Type B pancreatic cell (in vitro differentiated cells): ENCODE data around the gene FBXO3. TPM values are rescaled to one million over a fixed set of nuclear protein-coding genes. Genes with fewer than 3 reads are reported as not detected.

Experiments
- DNase-seq: peaks from one replicate; pipeline ENCODE4 v3.0.0; 2021; ENCODE audit warnings: mixed read lengths; ENCODE audit not compliant: unreplicated experiment; ENCODE audit errors: extremely low spot score
- H3K27ac Mint-ChIP-seq: 2 replicates; pipeline ENCODE4 v1.8.0; 2021; ENCODE audit warnings: mild to moderate bottlenecking, mixed read lengths
- H3K27me3 Mint-ChIP-seq: 2 replicates; pipeline ENCODE4 v1.8.0; 2021; ENCODE audit warnings: mixed read lengths
- H3K36me3 Mint-ChIP-seq: 2 replicates; pipeline ENCODE4 v1.8.0; 2021; ENCODE audit warnings: mixed read lengths
- H3K4me1 Mint-ChIP-seq: one replicate; pipeline ENCODE4 v1.8.0; 2021; ENCODE audit warnings: mixed read lengths; ENCODE audit not compliant: unreplicated experiment
- H3K4me3 Mint-ChIP-seq: 2 replicates; pipeline ENCODE4 v1.8.0; 2021; ENCODE audit warnings: mild to moderate bottlenecking, mixed read lengths
- H3K9me3 Mint-ChIP-seq: 2 replicates; pipeline ENCODE4 v1.8.0; 2021; ENCODE audit warnings: mixed read lengths
- total RNA-seq: library from RNA; stranded (reverse); gene quantifications from 2 replicates; pipeline ENCODE4 v1.2.1, GENCODE V29; 2021; ENCODE audit warnings: low replicate concordance
- TF ChIP-seq, protein P1 (sequence below): fragments of 200-600 bp; sonication (generic); conservative IDR thresholded peaks from 2 replicates; pipeline ENCODE4 v1.5.0; 2021; ENCODE audit warnings: antibody characterized with exemption, mild to moderate bottlenecking

The FBXO3 gene
- total RNA-seq, 1 donor from 2014 or later = 29.3 TPM

DNA sequence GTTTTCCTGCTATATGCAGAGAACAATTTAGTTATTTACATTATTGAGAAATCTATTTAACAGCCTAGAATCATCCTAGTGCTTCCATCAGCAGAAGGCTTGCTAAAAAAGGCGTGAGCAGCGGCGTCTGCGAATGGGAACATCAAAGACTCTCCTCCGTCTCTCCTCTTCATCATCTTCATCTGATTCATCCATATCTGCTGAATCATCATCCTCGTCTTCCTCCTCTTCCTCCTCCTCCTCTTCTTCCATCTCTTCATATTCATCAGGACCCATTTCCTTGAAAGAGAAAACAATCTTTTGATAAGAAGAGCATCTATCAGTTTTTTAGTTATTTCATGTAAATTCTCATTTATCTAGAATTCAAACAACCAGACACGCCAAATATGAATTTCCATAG, 32.5 kb downstream of the FBXO3 start:
- DNase-seq = no peak
- Mint-ChIP-seq H3K27ac (no peak overlapping the region), H3K9me3 (no peaks in the 10 kb centered on the region), H3K4me3 (no peak overlapping the region), H3K27me3 (peaks cover 5% of the 10 kb centered on the region), H3K36me3 (peaks cover 6% of the 10 kb centered on the region), H3K4me1 (peaks cover 4% of the 10 kb centered on the region)
- TF ChIP-seq, protein P1, sequence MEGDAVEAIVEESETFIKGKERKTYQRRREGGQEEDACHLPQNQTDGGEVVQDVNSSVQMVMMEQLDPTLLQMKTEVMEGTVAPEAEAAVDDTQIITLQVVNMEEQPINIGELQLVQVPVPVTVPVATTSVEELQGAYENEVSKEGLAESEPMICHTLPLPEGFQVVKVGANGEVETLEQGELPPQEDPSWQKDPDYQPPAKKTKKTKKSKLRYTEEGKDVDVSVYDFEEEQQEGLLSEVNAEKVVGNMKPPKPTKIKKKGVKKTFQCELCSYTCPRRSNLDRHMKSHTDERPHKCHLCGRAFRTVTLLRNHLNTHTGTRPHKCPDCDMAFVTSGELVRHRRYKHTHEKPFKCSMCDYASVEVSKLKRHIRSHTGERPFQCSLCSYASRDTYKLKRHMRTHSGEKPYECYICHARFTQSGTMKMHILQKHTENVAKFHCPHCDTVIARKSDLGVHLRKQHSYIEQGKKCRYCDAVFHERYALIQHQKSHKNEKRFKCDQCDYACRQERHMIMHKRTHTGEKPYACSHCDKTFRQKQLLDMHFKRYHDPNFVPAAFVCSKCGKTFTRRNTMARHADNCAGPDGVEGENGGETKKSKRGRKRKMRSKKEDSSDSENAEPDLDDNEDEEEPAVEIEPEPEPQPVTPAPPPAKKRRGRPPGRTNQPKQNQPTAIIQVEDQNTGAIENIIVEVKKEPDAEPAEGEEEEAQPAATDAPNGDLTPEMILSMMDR = no peak

DNA sequence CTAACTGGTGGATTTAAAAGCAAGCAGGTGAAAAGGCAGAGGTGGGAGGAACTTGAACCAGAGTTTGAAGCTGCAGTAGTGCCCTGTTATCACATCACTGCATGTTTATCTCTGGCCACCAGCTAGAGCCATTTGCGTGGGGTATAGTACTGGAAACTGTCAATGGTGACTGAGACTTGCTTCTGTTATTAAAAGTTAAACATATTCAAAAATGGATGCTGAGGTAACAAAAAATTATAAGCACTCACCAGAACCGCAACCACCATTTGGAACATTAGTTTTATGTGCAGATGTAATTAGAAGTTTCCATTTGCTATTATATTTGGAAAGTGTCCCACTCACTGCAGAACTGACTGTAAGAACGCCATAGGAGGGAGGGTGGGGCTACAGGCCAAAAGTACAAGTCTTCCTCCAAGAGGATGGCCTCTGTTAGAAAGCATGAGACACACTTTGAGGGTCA, 36.9 kb downstream of the FBXO3 start:
- Mint-ChIP-seq H3K4me3 (peak overlapping the region; percentile 94), H3K4me1 (peaks cover 28% of the 10 kb centered on the region), H3K27ac (peak overlapping the region; percentile 91), H3K27me3 (peaks cover 5% of the 10 kb centered on the region), H3K36me3 (peaks cover 18% of the 10 kb centered on the region), H3K9me3 (no peaks in the 10 kb centered on the region)
- no peak for DNase-seq
- TF ChIP-seq, protein P1 = no peak

DNA sequence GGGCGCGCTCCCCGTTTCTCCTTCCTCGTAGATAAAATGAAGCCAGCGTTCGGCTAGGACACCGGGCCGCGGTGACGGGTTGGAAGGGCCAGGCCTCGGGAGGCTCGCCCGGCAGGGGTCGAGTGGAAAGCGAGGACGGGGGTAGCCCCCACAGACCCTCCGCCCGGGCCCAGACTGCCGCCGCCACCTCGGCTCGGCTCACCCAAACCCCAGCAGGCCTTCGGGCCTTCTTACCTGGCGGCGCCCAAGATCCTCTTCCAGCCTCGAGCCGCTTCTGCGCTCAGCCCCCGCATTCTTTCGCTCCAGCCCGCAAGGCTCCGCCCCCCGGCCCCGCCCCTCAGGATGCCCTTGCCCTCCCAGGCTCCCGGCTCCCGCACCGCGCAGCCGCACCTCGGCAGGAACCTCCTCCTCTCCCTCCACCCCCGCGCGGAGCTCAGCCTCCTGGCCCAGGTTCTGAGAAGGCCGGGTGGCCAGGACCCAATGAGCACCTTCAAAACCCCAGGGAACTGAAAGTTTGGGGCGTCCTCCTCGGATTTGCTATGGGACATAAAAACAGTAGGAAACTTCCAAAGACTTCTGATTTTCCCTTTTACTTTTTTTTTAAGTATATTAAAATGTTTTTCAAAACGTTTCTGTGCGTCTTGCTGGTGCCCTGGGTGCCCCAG, 38.0 kb downstream of the FBXO3 start, which contains the start of gene CD59:
CD59 (minus strand) TSS at position 276 of the 665 bp plus-strand sequence. CDS start 13,978 bp downstream, outside the sequence.
- Mint-ChIP-seq H3K9me3 (no peaks in the 10 kb centered on the region), H3K27me3 (peaks cover 5% of the 10 kb centered on the region), H3K4me1 (peaks cover 34% of the 10 kb centered on the region), H3K4me3 (peak within 1 kb of the TSS; percentile 94), H3K27ac (peak within 1 kb of the TSS; percentile 91), H3K36me3 (peaks cover 19% of the 10 kb centered on the region)
- peak; percentile 93 for DNase-seq
- TF ChIP-seq, protein P1 = peak; percentile 14

DNA sequence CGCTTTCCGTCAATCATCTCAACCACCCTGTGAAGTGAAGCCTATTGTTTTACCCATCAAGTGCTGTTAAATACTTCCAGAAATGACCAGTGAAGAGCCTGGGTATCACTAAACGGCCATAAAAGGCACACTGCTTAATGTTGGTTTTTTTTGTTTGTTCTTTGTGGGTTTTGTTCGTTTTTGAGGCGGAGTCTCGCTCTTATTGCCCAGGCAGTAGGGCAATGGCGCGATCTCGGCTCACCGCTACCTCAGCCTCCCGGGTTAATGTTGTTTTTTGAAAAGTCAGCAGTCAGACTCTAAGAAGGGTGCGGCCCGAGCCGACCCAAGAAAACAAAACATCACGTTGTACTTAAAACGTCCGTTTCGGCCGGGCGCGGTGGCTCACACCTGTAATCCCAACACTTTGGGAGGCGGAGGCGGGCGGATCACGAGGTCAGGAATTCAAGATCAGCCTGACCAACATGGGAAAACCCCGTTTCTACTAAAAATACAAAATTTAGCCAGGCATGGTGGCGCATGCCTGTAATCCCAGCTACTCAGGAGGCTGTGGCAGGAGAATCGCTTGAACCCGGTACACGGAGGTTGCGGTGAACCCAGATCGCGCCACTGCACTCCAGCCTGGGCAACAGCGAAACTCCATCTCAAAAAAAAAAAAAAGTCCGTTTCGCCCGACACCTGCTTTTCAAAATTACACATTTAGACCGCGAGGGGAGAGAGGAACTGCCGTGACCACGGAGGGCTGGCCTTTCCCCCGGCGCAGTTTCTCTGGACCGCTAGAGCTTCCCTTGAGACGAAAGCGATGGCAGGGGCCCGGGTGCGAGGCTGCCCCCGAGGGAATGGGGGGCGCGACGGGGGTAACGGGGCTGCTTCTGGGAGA, 38.8 kb downstream of the FBXO3 start:
- Mint-ChIP-seq H3K4me1 (peaks cover 39% of the 10 kb centered on the region), H3K9me3 (no peaks in the 10 kb centered on the region), H3K27me3 (peaks cover 5% of the 10 kb centered on the region), H3K36me3 (peaks cover 22% of the 10 kb centered on the region), H3K27ac (peak overlapping the region; percentile 91), H3K4me3 (peak overlapping the region; percentile 94)
- no peak for DNase-seq
- TF ChIP-seq, protein P1 = peak; percentile 52

DNA sequence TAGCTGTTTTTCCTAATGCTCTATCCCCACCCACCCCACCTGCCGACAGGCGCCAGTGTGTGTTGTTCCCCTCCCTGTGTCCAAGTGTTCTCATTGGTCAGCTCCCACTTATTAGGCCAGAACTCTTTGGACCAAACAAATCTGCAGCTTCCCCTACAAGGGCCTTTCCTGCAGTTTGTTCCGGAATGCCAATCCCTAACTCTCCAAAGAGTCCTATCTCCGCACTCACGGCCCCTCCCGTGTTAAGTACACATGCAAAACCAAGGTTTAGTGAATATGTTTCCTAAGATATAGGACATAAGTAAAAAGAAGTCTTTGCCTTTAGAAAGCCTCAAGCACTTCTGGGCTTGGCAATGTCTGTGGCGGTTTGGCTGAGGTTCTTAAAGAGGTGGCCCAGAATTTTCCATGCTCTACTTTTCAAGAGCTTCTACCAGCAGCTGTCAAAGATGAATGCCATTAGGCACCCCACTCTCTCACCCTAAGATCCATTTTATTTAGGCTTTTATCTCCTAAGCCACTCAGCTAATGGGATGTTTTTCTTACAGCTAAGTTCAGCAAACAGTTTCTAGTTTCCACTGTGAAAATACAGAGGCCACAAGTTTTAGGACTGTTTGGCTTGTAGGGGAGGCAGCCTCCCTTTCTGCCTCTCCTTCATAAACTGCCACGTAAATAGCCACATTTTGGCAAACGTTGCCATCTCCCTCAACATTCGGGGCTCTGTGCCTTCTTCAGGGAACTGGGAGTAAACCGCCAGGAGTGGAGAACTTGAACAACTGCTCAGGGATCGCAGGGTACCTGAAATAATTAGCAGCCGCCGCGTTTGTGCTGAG, 39.7 kb downstream of the FBXO3 start:
- peaks cover 5% of the 10 kb centered on the region for H3K27me3 Mint-ChIP-seq
- TF ChIP-seq, protein P1 = no peak

More for the DNA sequence above, 39.7 kb downstream of the FBXO3 start:
- DNase-seq = no peak
- Mint-ChIP-seq H3K4me3 (peak overlapping the region; percentile 94), H3K4me1 (peaks cover 40% of the 10 kb centered on the region), H3K36me3 (peaks cover 22% of the 10 kb centered on the region), H3K9me3 (no peaks in the 10 kb centered on the region), H3K27ac (peak overlapping the region; percentile 91)
